PC-9 (cell line): ENCODE results near the gene CTNNA3. TPM values are rescaled to one million over a fixed set of nuclear protein-coding genes. Genes with fewer than 3 reads are reported as not detected.

Source experiments
- BruUV-seq: library from RNA; stranded (reverse); fragments of 400-500 nt; replicated peaks from 2 replicates; lab custom pipeline; 2021; lab: Mats Ljungman, UMichigan
- CTCF ChIA-PET: fragments of 300-600 bp; sonication (Branson Sonifier 250); formaldehyde crosslinking; loops from one replicate; lab custom pipeline; 2022; ENCODE audit warnings: antibody characterized with exemption; lab: Charles Lee
- POLR2A ChIA-PET: fragments of 300-600 bp; sonication (Branson Sonifier 250); formaldehyde crosslinking; loops from one replicate; lab custom pipeline; 2022; ENCODE audit warnings: antibody characterized with exemption; ENCODE audit not compliant: unreplicated experiment; lab: Charles Lee
- DNase-seq, 2 experiments: peaks; one replicate each; pipeline versions ENCODE4 v3.0.0 to v3.0.0-alpha.2; 2015 to 2022; ENCODE audit warnings: mixed read lengths in 1 of 2
- H2AFZ ChIP-seq: fragments of 200-600 bp; sonication (generic); 2 replicates; pipeline ENCODE4 v1.8.1; 2017; ENCODE audit warnings: antibody characterized with exemption
- H3F3A ChIP-seq: fragments of 200-600 bp; sonication (generic); 2 replicates; pipeline ENCODE4 v1.8.1; 2017; ENCODE audit warnings: antibody characterized with exemption, mild to moderate bottlenecking, low read depth; ENCODE audit not compliant: insufficient read depth
- H3K27ac ChIP-seq: fragments of 200-600 bp; sonication (generic); 2 replicates; pipeline ENCODE4 v1.6.1; 2016; ENCODE audit warnings: mixed run types
- H3K27me3 ChIP-seq: fragments of 200-600 bp; sonication (generic); 2 replicates; pipeline ENCODE4 v1.6.1; 2016; ENCODE audit warnings: low read depth, mixed run types; ENCODE audit not compliant: insufficient read depth
- H3K36me3 ChIP-seq: fragments of 200-600 bp; sonication (generic); 2 replicates; pipeline ENCODE4 v1.6.1; 2016; ENCODE audit warnings: low read depth, mixed run types
- H3K4me1 ChIP-seq: fragments of 200-600 bp; sonication (generic); replicated peaks from 2 replicates; pipeline ENCODE4 v1.6.1; 2016; ENCODE audit warnings: mixed run types; ENCODE audit not compliant: insufficient read depth
- H3K4me2 ChIP-seq: fragments of 200-600 bp; sonication (generic); 2 replicates; pipeline ENCODE4 v1.6.1; 2017; ENCODE audit warnings: mixed run types
- H3K4me3 ChIP-seq: fragments of 200-600 bp; sonication (generic); 2 replicates; pipeline ENCODE4 v1.6.1; 2016; ENCODE audit warnings: mixed run types
- H3K79me2 ChIP-seq: fragments of 200-600 bp; sonication (generic); 2 replicates; pipeline ENCODE4 v1.6.1; 2017; ENCODE audit warnings: low read depth, mixed run types
- H3K9me2 ChIP-seq: fragments of 200-600 bp; sonication (generic); 2 replicates; pipeline ENCODE4 v1.8.1; 2017; ENCODE audit warnings: mild to moderate bottlenecking; ENCODE audit not compliant: insufficient read depth
- H3K9me3 ChIP-seq: fragments of 200-600 bp; sonication (generic); 2 replicates; pipeline ENCODE4 v1.8.1; 2016; ENCODE audit warnings: low read depth; ENCODE audit not compliant: insufficient read depth
- H4K20me1 ChIP-seq: fragments of 200-600 bp; sonication (generic); 2 replicates; pipeline ENCODE4 v1.8.1; 2017; ENCODE audit not compliant: insufficient read depth
- EZH2 ChIP-seq: fragments of 200-600 bp; sonication (generic); IDR thresholded peaks from 2 replicates; pipeline ENCODE4 v1.8.0; 2017; ENCODE audit warnings: antibody characterized with exemption, low read depth
- intact Hi-C: fragments of 100-400 bp; cut with micrococcal nuclease; formaldehyde crosslinking; loops from one replicate; pipeline ENCODE4 v1.10.0; 2022; ENCODE audit not compliant: unreplicated experiment
- total RNA-seq: library from RNA; stranded (reverse); gene quantifications from 2 replicates; pipeline ENCODE4 v1.2.3, GENCODE V29; 2021
- TF ChIP-seq, protein P1 (sequence below): fragments of 200-600 bp; sonication (generic); conservative IDR thresholded peaks from 2 replicates; pipeline ENCODE4 v1.6.1; 2017; ENCODE audit warnings: mixed run types, antibody characterized with exemption, mild to moderate bottlenecking, moderate library complexity

Gene CTNNA3
- total RNA-seq, 1 experiment from 2014 or later, result not detected

DNA sequence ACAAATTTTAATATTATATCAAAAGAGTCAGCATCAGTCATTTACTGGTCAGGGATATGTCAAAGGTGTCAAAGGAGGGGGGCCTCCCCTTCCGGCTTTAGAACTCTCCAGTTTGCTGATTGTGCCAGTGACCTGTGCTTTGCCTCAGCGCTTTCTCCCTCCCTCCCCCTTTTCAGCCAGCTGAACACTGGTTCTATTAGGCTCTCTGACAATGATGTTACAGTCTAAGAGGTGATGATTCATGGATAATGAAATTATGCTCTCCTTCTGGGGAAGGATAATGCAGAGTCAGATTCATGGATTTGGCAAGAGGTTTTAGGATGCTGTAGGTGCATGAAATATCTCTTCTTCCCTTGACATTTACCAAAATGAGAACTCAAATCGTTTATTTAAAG is 764.0 kb downstream of the CTNNA3 start:
- Histone ChIP-seq H2AFZ (no peak overlapping the region), H3K9me2 (no peaks in the 10 kb centered on the region), H3K4me2 (no peak overlapping the region), H3K79me2 (no peaks in the 10 kb centered on the region), H3K4me3 (no peak overlapping the region), H3K36me3 (no peaks in the 10 kb centered on the region), H3F3A (no peaks in the 10 kb centered on the region), H3K9me3 (no peaks in the 10 kb centered on the region), H3K27ac (no peak overlapping the region), H3K27me3 (no peaks in the 10 kb centered on the region; the same call in 1 of the 2 replicates), H4K20me1 (no peaks in the 10 kb centered on the region), H3K4me1 (no peaks in the 10 kb centered on the region)
- intact Hi-C loops, result loop anchor here (2.0 to 10.0 kb wide), 3 partner anchors 590 to 849 kb away; no protein-coding TSS in a partner anchor
- ChIA-PET POLR2A (no interaction called here), CTCF (interaction anchor here (0.5 kb wide), 2 partner anchors 802 to 961 kb away, joined by 4 to 7 read pairs; no protein-coding TSS in a partner anchor)
- no TSS peak for BruUV-seq
- TF ChIP-seq EZH2, result no peak
- TF ChIP-seq, protein P1, sequence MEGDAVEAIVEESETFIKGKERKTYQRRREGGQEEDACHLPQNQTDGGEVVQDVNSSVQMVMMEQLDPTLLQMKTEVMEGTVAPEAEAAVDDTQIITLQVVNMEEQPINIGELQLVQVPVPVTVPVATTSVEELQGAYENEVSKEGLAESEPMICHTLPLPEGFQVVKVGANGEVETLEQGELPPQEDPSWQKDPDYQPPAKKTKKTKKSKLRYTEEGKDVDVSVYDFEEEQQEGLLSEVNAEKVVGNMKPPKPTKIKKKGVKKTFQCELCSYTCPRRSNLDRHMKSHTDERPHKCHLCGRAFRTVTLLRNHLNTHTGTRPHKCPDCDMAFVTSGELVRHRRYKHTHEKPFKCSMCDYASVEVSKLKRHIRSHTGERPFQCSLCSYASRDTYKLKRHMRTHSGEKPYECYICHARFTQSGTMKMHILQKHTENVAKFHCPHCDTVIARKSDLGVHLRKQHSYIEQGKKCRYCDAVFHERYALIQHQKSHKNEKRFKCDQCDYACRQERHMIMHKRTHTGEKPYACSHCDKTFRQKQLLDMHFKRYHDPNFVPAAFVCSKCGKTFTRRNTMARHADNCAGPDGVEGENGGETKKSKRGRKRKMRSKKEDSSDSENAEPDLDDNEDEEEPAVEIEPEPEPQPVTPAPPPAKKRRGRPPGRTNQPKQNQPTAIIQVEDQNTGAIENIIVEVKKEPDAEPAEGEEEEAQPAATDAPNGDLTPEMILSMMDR, result no peak
- no peak for DNase-seq

DNA sequence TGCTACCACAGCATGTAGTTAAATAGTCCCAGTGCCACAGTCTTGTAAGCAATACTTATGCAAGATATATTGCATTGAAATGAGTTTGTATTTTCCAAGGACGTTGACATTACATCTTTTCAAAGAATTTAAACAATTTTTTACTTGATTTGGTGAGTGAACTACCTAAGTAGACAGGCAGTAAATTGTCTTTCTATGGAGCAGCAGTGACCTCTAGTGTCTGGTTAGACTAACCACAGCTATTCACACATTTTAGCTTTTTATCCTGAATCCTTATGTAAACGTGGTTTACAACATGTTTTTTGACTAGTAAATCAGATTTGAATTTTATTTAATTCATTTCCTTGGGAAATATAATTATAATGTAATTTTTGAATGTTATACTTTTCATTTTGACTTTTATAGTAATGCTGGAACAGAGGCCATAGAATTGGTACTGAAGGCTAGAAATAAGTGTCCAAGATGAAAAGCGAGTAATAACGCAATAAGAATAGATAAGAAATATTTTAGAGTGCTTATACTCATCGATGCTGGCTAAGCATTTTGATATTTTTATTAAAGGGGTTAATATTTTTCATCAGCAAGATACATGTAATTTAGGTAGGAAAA is 764.6 kb downstream of the CTNNA3 start:
- no peaks in the 10 kb centered on the region for H3K79me2 ChIP-seq
- no peak overlapping the region for H3K4me2 ChIP-seq
- no peaks in the 10 kb centered on the region for H3F3A ChIP-seq
- TF ChIP-seq EZH2, result no peak
- TF ChIP-seq, protein P1, result peak; percentile 92
- H3K9me3 ChIP-seq, result no peaks in the 10 kb centered on the region
- no peak for DNase-seq
- no peak overlapping the region for H2AFZ ChIP-seq
- POLR2A ChIA-PET, result interaction anchor here (0.6 kb wide), 1 partner anchor 751 kb away, joined by 4 read pairs; no protein-coding TSS in a partner anchor
- no peaks in the 10 kb centered on the region; the same call in 1 of the 2 replicates for H3K27me3 ChIP-seq
- intact Hi-C loops, result loop anchor here (2.0 to 10.0 kb wide), 3 partner anchors 591 to 849 kb away; no protein-coding TSS in a partner anchor
- H3K9me2 ChIP-seq, result no peaks in the 10 kb centered on the region
- BruUV-seq, result no TSS peak
- no peak overlapping the region for H3K4me3 ChIP-seq
- H4K20me1 ChIP-seq, result no peaks in the 10 kb centered on the region
- H3K27ac ChIP-seq, result no peak overlapping the region
- CTCF ChIA-PET, result interaction anchor here (0.5 kb wide), 2 partner anchors 801 to 961 kb away, joined by 4 to 7 read pairs; no protein-coding TSS in a partner anchor
- H3K4me1 ChIP-seq, result no peaks in the 10 kb centered on the region
- H3K36me3 ChIP-seq, result no peaks in the 10 kb centered on the region

DNA sequence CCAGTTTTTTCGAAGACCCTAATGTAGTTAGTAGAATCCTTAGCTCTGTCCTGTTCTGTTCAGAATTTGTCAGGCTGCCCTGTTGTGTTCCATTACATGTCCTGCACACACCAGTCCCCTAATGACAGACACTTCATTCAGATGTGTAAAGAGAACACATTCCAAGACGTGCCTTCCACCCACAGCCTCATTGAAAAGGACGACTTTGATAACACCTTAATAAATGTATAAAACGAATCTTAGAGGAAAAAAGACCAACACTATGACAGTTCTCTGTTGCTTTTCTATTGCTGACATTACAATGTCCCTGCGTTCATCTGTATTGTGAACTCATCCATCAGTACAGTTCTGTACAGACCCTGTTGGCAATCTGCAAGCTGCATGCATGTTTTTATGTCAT is 766.6 kb downstream of the CTNNA3 start:
- POLR2A ChIA-PET, result no interaction called here
- no TSS peak for BruUV-seq
- intact Hi-C loops, result loop anchor here (5.0 to 10.0 kb wide), 4 partner anchors 95 to 747 kb away; no protein-coding TSS in a partner anchor

More for the DNA sequence above, 766.6 kb downstream of the CTNNA3 start:
- no peaks in the 10 kb centered on the region for H3K79me2 ChIP-seq
- H3K9me3 ChIP-seq, result no peaks in the 10 kb centered on the region
- H3K27ac ChIP-seq, result no peak overlapping the region
- H2AFZ ChIP-seq, result no peak overlapping the region
- no peaks in the 10 kb centered on the region for H3F3A ChIP-seq
- H3K36me3 ChIP-seq, result no peaks in the 10 kb centered on the region
- no peak for DNase-seq
- TF ChIP-seq, protein P1, result no peak
- TF ChIP-seq EZH2, result no peak
- H3K4me3 ChIP-seq, result no peak overlapping the region
- H3K27me3 ChIP-seq, result no peaks in the 10 kb centered on the region; the same call in 1 of the 2 replicates
- no peaks in the 10 kb centered on the region for H3K4me1 ChIP-seq
- no peaks in the 10 kb centered on the region for H4K20me1 ChIP-seq
- no peak overlapping the region for H3K4me2 ChIP-seq
- H3K9me2 ChIP-seq, result no peaks in the 10 kb centered on the region
- CTCF ChIA-PET, result no interaction called here
